T-helper 1 cell treated with Interleukin-12 subunit alpha and Interleukin-12 subunit beta and Interleukin-4 antibody, amounts not matched to agents 30 μg/mL and 1 μg/mL, for 36 hours (primary cell): Measurements from ENCODE around the gene NAGS.
"Not testable (repeated sequence)": the region's sequence is repeated elsewhere in the genome, so short reads cannot be mapped to it uniquely, and the experiment has no call there.

Experiments
- H3K27ac Mint-ChIP-seq: one replicate; pipeline ENCODE4 v1.8.0; 2021; ENCODE audit warnings: mild to moderate bottlenecking, mixed read lengths
- H3K27me3 Mint-ChIP-seq: one replicate; pipeline ENCODE4 v1.8.0; 2021; ENCODE audit warnings: low read depth, mixed read lengths
- H3K36me3 Mint-ChIP-seq: one replicate; pipeline ENCODE4 v1.8.0; 2021; ENCODE audit warnings: low read depth, mixed read lengths
- H3K4me1 Mint-ChIP-seq: one replicate; pipeline ENCODE4 v1.8.0; 2021; ENCODE audit warnings: low read depth, mixed read lengths
- H3K4me3 Mint-ChIP-seq: one replicate; pipeline ENCODE4 v1.8.0; 2021; ENCODE audit warnings: mild to moderate bottlenecking, moderate library complexity, mixed read lengths
- H3K9me3 Mint-ChIP-seq: one replicate; pipeline ENCODE4 v1.8.0; 2021; ENCODE audit warnings: mixed read lengths

The NAGS gene

DNA sequence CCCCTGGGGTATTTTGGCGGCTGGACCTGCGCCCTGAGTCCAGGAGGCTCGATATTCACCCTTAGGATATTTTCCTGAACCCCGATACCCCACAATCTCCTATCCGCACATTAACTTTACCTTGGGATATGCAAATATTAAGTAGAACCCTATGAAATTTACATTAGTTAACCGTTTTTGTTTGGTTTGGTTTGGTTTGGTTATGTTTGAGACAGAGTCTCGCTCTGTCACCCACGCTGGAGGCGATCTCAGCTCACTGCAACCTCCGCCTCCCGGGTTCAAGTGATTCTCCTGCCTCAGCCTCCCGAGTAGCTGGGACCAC, 9.3 kb upstream of the NAGS start:
- Mint-ChIP-seq H3K27me3 (peaks cover 30% of the 10 kb centered on the region), H3K36me3 (no peaks in the 10 kb centered on the region), H3K27ac (no peak overlapping the region), H3K4me1 (no peaks in the 10 kb centered on the region), H3K9me3 (no peaks in the 10 kb centered on the region), H3K4me3 (peak overlapping the region; percentile 28)

DNA sequence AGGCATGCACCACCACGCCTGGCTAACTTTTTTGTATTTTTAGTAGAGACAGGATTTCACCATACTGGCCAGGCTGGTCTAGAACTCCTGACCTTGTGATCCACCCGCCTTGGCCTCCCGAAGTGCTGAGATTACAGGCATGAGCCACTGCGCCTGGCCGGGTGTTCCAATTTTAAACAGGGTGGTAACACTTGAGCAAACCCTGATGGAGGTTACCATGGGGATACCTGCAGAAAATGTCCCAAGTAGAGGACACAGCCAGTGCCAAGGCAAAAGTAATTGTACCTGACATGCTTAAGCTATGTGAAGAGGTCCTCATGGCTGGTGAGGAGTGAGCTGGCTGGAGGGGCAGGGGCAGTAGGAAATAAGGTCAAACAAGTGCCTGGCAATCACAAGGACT, 7.2 kb upstream of the NAGS start:
- H3K27me3 Mint-ChIP-seq = peaks cover 36% of the 10 kb centered on the region
- not testable (repeated sequence) for H3K4me1 Mint-ChIP-seq, H3K9me3 Mint-ChIP-seq, H3K36me3 Mint-ChIP-seq, H3K4me3 Mint-ChIP-seq, H3K27ac Mint-ChIP-seq

DNA sequence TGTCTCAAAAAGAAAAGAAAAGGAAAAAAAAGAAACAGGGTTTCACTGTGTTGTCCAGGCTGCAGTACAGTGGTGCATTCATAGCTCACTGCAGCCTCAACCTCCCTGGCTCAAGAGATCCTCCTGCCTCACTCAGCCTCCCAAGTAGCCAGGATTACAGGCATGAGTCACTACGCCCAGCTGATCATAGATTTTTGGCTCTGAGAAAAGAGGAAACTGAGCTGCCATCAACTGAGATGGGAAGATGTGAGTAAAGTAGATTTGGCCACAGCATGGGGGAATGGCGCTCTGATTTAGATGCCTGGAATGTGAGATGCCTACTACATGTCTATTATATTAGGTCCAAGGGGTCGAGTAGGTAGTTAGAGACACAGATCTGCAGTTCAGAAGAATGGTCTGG, 5.9 kb upstream of the NAGS start:
- H3K4me1 Mint-ChIP-seq = peaks cover 1% of the 10 kb centered on the region
- H3K9me3 Mint-ChIP-seq = no peaks in the 10 kb centered on the region
- no peaks in the 10 kb centered on the region for H3K36me3 Mint-ChIP-seq
- H3K27me3 Mint-ChIP-seq = peaks cover 38% of the 10 kb centered on the region
- no peak overlapping the region for H3K4me3 Mint-ChIP-seq
- H3K27ac Mint-ChIP-seq = no peak overlapping the region

DNA sequence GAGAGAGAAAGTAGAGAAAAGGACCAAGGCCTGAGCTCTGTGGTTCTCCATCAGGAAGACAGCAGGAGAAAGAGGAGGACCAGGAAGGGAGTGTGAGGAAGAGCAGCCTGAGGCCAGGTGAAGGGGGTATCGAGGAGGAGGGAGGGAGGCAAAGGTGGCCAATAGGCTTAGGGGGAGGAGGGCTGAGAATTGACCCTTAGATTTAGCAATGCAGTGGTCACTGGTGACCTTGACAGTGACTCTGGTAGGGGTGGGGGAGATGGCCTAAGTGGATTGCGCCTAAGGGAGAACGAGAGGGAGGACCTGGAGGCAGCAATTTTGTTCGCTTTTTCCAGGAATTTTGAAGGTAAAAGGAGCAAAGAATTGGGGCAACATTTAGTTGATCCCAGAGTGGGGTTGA, 5.4 kb upstream of the NAGS start:
- Mint-ChIP-seq H3K27me3 (peaks cover 39% of the 10 kb centered on the region), H3K9me3 (no peaks in the 10 kb centered on the region), H3K4me3 (no peak overlapping the region), H3K27ac (no peak overlapping the region), H3K36me3 (no peaks in the 10 kb centered on the region), H3K4me1 (peaks cover 1% of the 10 kb centered on the region)

DNA sequence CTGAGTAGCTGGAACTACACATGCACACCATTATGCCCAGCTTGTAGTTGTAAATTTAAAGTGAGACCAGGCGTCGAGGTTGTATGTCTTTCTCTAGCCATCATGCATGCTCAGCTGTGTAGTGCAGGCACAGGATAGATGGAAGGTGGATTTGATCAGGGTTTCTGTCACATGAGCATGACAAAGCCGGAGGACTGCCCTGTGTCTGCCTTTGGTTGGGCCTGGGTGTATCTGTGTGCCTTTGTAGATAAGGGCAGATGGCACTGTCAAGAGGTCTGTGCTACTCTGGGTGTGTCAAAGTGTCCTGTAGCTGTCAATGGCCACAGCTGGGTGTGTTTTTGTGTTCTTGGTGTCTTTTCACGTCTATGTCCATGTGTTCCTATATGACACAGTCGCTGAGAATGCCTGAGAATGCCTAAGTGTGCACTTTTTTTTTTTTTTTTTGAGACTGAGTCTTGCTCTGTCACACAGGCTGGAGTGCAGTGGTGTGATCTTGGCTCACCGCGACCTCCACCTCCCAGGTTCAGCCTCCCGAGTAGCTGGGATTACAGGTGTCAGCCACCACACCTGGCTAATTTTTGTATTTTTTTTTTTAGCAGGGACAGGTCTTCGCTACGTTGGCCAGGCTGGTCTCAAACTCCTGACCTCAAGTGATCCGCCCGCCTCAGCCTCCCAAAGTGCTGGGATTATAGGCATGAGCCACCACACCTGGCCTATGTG, 4.1 kb upstream of the NAGS start:
- Mint-ChIP-seq H3K9me3 (no peaks in the 10 kb centered on the region), H3K36me3 (no peaks in the 10 kb centered on the region), H3K4me1 (peaks cover 3% of the 10 kb centered on the region), H3K27ac (no peak overlapping the region), H3K4me3 (no peak overlapping the region), H3K27me3 (peaks cover 38% of the 10 kb centered on the region)

DNA sequence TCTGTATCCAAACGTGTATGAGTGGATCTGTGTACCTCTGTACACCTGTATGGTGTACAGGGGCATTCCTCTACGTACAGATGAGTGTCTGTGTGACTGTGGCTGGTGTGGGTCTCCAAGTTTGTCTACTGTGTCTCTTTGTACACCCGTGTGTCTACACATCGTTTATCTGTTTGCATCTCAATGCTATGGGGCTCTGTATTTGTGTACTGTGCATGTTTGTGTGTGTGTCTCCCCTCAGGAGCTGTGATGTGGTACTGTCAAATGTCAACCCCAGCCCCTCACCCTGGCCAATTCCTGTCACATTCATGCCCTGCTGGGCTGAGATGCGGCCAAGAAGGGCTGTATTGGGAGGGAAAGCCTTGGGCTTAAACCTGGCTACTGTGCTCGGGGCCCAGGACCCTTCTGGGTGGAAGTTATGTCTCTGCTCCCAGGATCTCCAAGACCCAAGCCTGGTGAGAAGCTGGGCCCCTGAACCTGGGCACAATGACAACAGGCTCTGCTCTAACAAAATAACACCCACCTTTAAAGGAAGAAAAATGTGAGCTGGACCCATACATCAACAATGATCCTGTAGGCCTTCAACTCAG, 3.5 kb upstream of the NAGS start:
- Mint-ChIP-seq H3K9me3 (no peaks in the 10 kb centered on the region), H3K27ac (no peak overlapping the region), H3K36me3 (no peaks in the 10 kb centered on the region), H3K4me3 (no peak overlapping the region), H3K4me1 (peaks cover 4% of the 10 kb centered on the region), H3K27me3 (peaks cover 35% of the 10 kb centered on the region)

DNA sequence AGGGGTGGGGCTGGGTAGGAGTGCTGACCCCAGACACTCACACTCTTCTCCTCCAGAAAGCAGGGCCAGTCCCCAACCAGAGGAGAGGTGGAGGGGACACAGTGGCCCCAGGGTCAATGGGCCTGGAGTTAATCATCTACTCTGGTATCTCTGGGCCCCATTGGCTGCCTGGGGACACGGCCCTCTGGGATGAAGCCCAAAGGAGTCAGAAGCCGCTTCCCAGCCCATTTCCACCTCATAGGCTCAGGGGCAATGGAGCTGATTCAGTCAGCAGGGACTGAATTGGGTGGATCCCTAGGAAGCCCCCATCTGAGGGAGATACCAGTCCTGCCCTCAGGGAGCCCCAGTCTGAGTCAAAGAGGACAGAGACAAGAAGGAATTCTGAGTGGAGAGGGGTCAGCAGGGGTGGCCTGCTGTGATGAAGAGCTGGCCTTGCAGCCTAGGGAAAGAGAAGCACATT, 2.9 kb upstream of the NAGS start:
- no peak overlapping the region for H3K4me3 Mint-ChIP-seq
- no peaks in the 10 kb centered on the region for H3K36me3 Mint-ChIP-seq
- H3K27ac Mint-ChIP-seq = no peak overlapping the region
- H3K4me1 Mint-ChIP-seq = peaks cover 9% of the 10 kb centered on the region
- no peaks in the 10 kb centered on the region for H3K9me3 Mint-ChIP-seq
- peaks cover 37% of the 10 kb centered on the region for H3K27me3 Mint-ChIP-seq

DNA sequence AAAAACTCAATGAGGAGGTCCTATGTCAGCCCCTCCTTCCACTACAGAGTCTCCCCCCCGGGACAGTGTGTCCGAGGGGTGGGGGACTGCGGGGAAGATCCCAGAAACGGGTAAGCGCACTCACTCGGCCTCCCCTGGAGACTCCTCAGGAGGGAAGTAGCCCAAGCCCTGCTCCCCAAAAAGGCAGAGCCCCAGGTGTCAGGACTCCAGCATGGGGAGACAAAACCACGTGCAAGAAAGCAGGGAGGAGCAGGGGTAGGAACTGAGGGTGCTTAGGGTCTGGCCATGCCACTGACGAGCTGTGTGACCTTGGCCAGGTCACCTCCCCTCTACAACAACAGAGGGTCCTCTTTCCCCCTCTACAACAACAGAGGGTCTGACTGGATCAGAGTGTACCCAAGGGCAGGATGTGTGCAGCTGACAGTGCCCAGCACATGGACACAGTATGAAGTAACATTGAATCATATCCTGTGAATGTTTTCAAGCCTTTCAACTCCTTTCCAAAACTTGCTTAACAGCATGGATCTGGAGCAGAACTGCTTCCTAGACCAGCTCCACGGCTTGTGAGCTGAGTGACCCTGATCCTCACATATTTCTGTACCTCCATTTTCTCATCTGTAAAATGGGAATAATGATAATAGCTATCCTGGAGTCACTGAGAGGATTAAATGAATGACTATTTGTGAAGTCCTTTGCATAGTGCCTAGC, 2.1 kb upstream of the NAGS start:
- H3K27ac Mint-ChIP-seq = no peak overlapping the region
- H3K4me3 Mint-ChIP-seq = no peak overlapping the region

DNA sequence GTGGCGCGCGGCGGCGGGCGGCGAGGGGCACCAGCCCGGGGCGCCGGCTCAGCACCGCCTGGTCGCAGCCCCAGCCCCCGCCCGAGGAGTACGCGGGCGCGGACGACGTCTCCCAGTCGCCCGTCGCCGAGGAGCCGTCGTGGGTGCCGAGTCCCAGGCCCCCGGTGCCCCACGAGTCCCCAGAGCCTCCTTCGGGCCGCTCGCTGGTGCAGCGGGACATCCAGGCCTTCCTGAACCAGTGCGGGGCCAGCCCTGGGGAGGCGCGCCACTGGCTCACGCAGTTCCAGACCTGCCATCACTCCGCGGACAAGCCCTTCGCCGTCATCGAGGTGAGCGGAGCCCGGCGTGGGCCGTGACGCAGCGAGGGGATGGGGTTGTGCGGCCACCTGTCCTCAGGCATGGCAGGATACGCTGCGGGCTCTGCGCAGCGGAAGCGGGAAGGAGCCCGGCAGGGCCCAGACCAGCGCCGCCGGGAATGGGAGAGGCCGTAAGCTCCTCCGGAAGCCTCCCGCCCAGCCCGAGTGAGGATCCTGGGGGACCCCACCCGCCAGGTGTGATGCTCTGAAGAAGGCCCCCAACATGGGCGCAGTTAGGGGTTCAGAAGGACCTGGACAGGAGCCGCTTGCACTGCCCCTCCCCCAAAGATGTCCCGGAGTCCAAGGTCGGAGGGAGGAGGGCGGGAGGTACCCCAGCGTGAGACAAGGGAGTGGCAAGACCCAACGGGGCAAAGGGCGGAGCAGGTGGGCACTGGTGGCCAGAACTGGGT, 522 bp downstream of the NAGS start:
- Mint-ChIP-seq H3K27ac (no peak overlapping the region), H3K4me1 (peaks cover 17% of the 10 kb centered on the region), H3K4me3 (peak overlapping the region; percentile 14)

More for the DNA sequence above, 2.1 kb upstream of the NAGS start:
- peaks cover 9% of the 10 kb centered on the region for H3K4me1 Mint-ChIP-seq
- no peaks in the 10 kb centered on the region for H3K9me3 Mint-ChIP-seq
- H3K27me3 Mint-ChIP-seq = peaks cover 38% of the 10 kb centered on the region
- no peaks in the 10 kb centered on the region for H3K36me3 Mint-ChIP-seq

DNA sequence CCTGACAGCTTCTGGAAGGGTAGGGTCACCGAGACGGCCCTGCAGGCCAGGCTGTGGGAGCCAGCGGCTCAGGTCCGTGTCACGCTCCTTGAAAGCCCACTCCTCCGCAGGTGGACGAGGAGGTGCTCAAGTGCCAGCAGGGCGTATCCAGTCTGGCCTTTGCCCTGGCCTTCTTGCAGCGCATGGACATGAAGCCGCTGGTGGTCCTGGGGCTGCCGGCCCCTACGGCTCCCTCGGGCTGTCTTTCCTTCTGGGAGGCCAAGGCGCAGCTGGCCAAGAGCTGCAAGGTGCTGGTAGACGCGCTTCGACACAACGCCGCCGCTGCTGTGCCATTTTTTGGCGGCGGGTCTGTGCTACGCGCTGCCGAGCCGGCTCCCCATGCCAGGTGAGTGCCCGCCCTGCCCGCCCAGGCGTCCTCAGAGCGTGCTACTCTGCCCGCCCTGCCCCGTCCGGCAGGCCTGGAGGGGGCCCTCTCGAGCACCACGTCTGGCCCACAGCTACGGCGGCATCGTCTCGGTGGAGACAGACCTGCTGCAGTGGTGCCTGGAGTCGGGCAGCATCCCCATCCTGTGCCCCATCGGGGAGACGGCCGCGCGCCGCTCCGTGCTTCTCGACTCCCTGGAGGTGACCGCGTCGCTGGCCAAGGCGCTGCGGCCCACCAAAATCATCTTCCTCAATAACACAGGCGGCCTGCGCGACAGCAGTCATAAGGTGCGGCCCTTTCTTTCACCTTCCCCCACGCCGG, 1.3 kb downstream of the NAGS start:
- Mint-ChIP-seq H3K4me1 (peaks cover 17% of the 10 kb centered on the region), H3K36me3 (no peaks in the 10 kb centered on the region), H3K27me3 (peaks cover 32% of the 10 kb centered on the region), H3K9me3 (no peaks in the 10 kb centered on the region), H3K4me3 (peak overlapping the region; percentile 90), H3K27ac (peak overlapping the region; percentile 67)

More for the DNA sequence above, 522 bp downstream of the NAGS start:
- no peaks in the 10 kb centered on the region for H3K36me3 Mint-ChIP-seq
- no peaks in the 10 kb centered on the region for H3K9me3 Mint-ChIP-seq
- peaks cover 32% of the 10 kb centered on the region for H3K27me3 Mint-ChIP-seq

DNA sequence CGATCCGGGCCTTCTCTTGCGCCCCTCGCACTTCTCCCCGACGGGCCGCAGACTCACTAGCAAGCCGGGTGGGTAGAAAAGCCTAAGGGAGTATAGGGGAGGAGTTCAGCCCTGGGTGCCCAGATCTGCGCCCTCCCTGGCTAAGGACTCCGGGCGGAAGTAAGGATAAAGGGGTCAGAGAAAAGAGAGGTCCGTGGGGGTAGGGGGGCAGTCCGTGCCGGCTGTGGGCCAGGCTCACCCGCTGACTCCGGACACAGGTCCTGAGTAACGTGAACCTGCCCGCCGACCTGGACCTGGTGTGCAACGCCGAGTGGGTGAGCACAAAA, 1.8 kb downstream of the NAGS start:
- no peaks in the 10 kb centered on the region for H3K36me3 Mint-ChIP-seq
- H3K9me3 Mint-ChIP-seq = no peaks in the 10 kb centered on the region
- peak overlapping the region; percentile 90 for H3K4me3 Mint-ChIP-seq
- H3K27ac Mint-ChIP-seq = peak overlapping the region; percentile 67
- peaks cover 17% of the 10 kb centered on the region for H3K4me1 Mint-ChIP-seq
- peaks cover 32% of the 10 kb centered on the region for H3K27me3 Mint-ChIP-seq

DNA sequence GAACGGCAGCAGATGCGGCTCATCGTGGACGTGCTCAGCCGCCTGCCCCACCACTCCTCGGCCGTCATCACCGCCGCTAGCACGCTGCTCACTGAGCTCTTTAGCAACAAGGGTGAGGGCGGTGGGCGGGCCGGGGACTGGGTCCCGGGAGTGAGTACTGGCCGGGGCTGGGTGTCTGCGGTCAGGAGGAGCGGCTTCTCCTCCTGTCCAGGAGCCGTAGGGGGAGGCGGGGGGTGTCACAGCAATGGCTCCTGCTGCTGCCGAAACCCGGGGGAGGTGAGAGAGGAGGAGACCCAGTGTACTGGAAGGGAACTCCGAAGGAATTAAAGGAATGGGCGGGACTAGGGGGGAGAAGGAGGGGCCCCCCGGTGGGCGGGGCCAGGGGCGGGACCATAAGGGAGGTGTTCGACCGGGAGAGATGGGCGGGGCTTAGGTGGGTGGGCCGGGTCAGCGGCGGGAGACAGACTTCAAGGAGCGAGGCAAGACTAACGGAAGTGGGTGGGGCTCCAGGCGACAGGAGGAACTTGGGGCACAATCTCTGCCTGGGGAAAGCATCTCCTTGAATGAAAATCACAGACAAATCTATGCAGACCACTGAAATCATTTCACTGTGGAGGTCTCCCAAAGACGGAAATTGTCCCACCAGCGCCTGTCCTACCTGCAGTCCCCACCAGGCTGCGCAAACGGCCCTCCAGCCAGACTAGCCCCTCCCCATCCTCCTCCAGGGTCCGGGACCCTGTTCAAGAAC, 2.4 kb downstream of the NAGS start:
- peaks cover 29% of the 10 kb centered on the region for H3K27me3 Mint-ChIP-seq
- peaks cover 4% of the 10 kb centered on the region for H3K36me3 Mint-ChIP-seq
- H3K9me3 Mint-ChIP-seq = no peaks in the 10 kb centered on the region
- H3K27ac Mint-ChIP-seq = peak overlapping the region; percentile 67
- H3K4me3 Mint-ChIP-seq = peak overlapping the region; percentile 90
- peaks cover 17% of the 10 kb centered on the region for H3K4me1 Mint-ChIP-seq

DNA sequence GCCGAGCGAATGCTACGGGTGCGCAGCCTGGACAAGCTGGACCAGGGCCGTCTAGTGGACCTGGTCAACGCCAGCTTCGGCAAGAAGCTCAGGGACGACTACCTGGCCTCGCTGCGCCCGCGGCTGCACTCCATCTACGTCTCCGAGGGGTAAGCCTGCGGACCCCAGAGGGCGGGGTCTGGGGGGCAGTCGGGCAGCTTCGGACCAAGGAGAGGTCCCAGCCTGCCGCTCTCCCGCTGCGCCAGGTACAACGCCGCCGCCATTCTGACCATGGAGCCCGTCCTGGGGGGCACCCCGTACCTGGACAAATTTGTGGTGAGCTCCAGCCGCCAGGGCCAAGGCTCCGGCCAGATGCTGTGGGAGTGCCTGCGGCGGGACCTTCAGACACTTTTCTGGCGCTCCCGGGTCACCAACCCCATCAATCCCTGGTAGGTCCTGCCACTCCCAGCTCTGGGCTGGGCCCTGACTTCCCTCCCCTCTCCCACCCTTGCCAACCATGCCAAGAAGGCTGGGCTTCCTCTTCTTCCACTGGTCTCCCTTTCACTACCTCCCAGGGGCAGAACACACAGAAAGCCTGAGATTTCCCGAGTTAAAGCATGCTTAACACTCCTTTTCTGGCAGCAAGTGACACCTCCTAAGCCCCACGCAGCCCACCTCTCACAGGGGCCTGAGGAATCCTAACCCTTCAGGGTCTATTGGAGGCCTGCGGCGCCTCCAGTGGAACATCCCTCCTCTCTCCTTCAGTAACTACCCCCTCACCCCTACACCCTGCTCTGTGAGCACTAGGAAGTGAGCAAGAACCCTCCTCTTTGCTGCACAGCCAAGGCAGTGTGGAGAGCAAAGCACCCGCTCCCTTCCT, 3.2 kb downstream of the NAGS start:
- Mint-ChIP-seq H3K36me3 (peaks cover 5% of the 10 kb centered on the region), H3K4me1 (peaks cover 17% of the 10 kb centered on the region), H3K9me3 (no peaks in the 10 kb centered on the region), H3K4me3 (peak overlapping the region; percentile 90), H3K27ac (peak overlapping the region; percentile 33), H3K27me3 (peaks cover 26% of the 10 kb centered on the region)
